Vagina (tissue), 2 donors: ENCODE results near the gene SEBOX. TPM values are rescaled to one million over a fixed set of nuclear protein-coding genes. Genes with fewer than 3 reads are reported as not detected.
A peak's percentile ranks its signal among the peaks of the same experiment; 100 is the strongest.

Experiments
- DNase-seq, 2 donors: peaks; one replicate each; pipeline ENCODE4 v3.0.0-alpha.2; 2017; ENCODE audit errors: extremely low spot score in 2 of 2
- H3K27ac ChIP-seq: fragments of 200-600 bp; sonication (generic); one replicate; pipeline ENCODE4 v1.5.1; 2019
- H3K27me3 ChIP-seq: fragments of 200-600 bp; sonication (generic); one replicate; pipeline ENCODE4 v1.5.1; 2019
- H3K36me3 ChIP-seq, 2 donors: fragments of 200-600 bp; sonication (generic); one replicate each; pipeline ENCODE4 v1.5.1; 2017 to 2019
- H3K4me1 ChIP-seq: fragments of 200-600 bp; sonication (generic); one replicate; pipeline ENCODE4 v1.5.1; 2019
- H3K4me3 ChIP-seq, 2 donors: fragments of 200-600 bp; sonication (generic); 1 replicate in 1 of 2; 2 replicates in 1 of 2; pipeline ENCODE4 v1.5.1; 2016 to 2019
- H3K9me3 ChIP-seq: fragments of 200-600 bp; sonication (generic); one replicate; pipeline ENCODE4 v1.5.1; 2019
- CTCF ChIP-seq, 3 experiments: fragments of 450-650 bp in 2 of 3; fragments of 200-600 bp in 1 of 3; sonication (generic) in 1 of 3; IDR thresholded peaks; one replicate each; pipeline ENCODE4 v1.5.1; 2017 to 2019; ENCODE audit warnings: antibody characterized with exemption in 3 of 3, mild to moderate bottlenecking in 2 of 3, moderate library complexity in 2 of 3
- POLR2A ChIP-seq, 2 donors: fragments of 450-650 bp; IDR thresholded peaks; one replicate each; pipeline ENCODE4 v1.6.1; 2017; ENCODE audit warnings: antibody characterized with exemption in 2 of 2, mild to moderate bottlenecking in 2 of 2, moderate library complexity in 2 of 2
- POLR2AphosphoS5 ChIP-seq, 2 donors: sonication (generic); formaldehyde crosslinking; IDR thresholded peaks; one replicate each; pipeline ENCODE4 v1.9.0; 2017; ENCODE audit warnings: antibody characterized with exemption in 2 of 2, mild to moderate bottlenecking in 2 of 2, low read depth in 1 of 2; ENCODE audit not compliant: insufficient read depth in 1 of 2
- intact Hi-C: fragments of 100-400 bp; cut with DNase I; formaldehyde crosslinking; loops from one replicate; pipeline ENCODE4 v1.15.1; 2023
- total RNA-seq: library from RNA; depleted of rRNA; stranded (reverse); fragments of >200 nt; gene quantifications from one replicate; pipeline ENCODE4 v1.2.3, GENCODE V29; 2016

The SEBOX gene
- total RNA-seq, 1 donor from 2014 or later: not detected

GRCh38 chr17:28384281-28385036, 19.5 kb upstream of the SEBOX start:
- Histone ChIP-seq H3K9me3 (no peaks in the 10 kb centered on the region), H3K36me3 (peaks cover 0 to 18% of the 10 kb centered on the region in 2 donors), H3K4me3 (peak overlapping the region; percentile 40 to 47), H3K27ac (no peak overlapping the region), H3K27me3 (no peaks in the 10 kb centered on the region), H3K4me1 (peaks cover 23% of the 10 kb centered on the region)
- no peak for DNase-seq
- TF ChIP-seq POLR2AphosphoS5 (IDR thresholded peaks at IDR 0.05; ENCODE audit: insufficient read depth in 1 of 2, low read depth in 1 of 2): peak in 1 of 2 donors; percentile 30
- TF ChIP-seq CTCF (IDR thresholded peaks at IDR 0.05): no peak
- no peak for TF ChIP-seq POLR2A (IDR thresholded peaks at IDR 0.05)
- intact Hi-C loops: no loop called here

- H3K27me3 ChIP-seq: no peaks in the 10 kb centered on the region
- no peaks in the 10 kb centered on the region for H3K36me3 ChIP-seq
- DNase-seq: no peak
- peaks cover 23% of the 10 kb centered on the region for H3K4me1 ChIP-seq
- no peak overlapping the region for H3K4me3 ChIP-seq
- intact Hi-C loops: no loop called here
- no peaks in the 10 kb centered on the region for H3K9me3 ChIP-seq
- no peak for TF ChIP-seq POLR2A (IDR thresholded peaks at IDR 0.05)
- TF ChIP-seq POLR2AphosphoS5 (IDR thresholded peaks at IDR 0.05; ENCODE audit: insufficient read depth in 1 of 2, low read depth in 1 of 2): no peak
- no peak for TF ChIP-seq CTCF (IDR thresholded peaks at IDR 0.05)
- H3K27ac ChIP-seq: no peak overlapping the region
These were observed 16.3 kb upstream of the SEBOX start for GRCh38 chr17:28381141-28381825.

GRCh38 chr17:28379814-28380801, 15.1 kb upstream of the SEBOX start:
- DNase-seq: no peak
- H3K27me3 ChIP-seq: no peaks in the 10 kb centered on the region
- H3K36me3 ChIP-seq: no peaks in the 10 kb centered on the region
- H3K9me3 ChIP-seq: no peaks in the 10 kb centered on the region
- H3K4me1 ChIP-seq: peaks cover 19% of the 10 kb centered on the region
- no peak overlapping the region for H3K27ac ChIP-seq
- no peak for TF ChIP-seq POLR2AphosphoS5 (IDR thresholded peaks at IDR 0.05; ENCODE audit: insufficient read depth in 1 of 2, low read depth in 1 of 2)
- no peak for TF ChIP-seq POLR2A (IDR thresholded peaks at IDR 0.05)
- TF ChIP-seq CTCF (IDR thresholded peaks at IDR 0.05): no peak
- intact Hi-C loops: no loop called here
- no peak overlapping the region for H3K4me3 ChIP-seq

- Histone ChIP-seq H3K4me1 (peaks cover 17% of the 10 kb centered on the region), H3K9me3 (no peaks in the 10 kb centered on the region), H3K27me3 (no peaks in the 10 kb centered on the region), H3K27ac (no peak overlapping the region), H3K36me3 (no peaks in the 10 kb centered on the region), H3K4me3 (peak overlapping the region; percentile 50 to 72)
- DNase-seq: no peak
- intact Hi-C loops: no loop called here
- TF ChIP-seq CTCF (IDR thresholded peaks at IDR 0.05) (no peak), POLR2A (IDR thresholded peaks at IDR 0.05) (no peak), POLR2AphosphoS5 (IDR thresholded peaks at IDR 0.05; ENCODE audit: insufficient read depth in 1 of 2, low read depth in 1 of 2) (no peak)
These were observed 7.9 kb upstream of the SEBOX start for GRCh38 chr17:28372945-28373274.
